Measurements from ENCODE around the gene NAPEPLD.
"Not testable (repeated sequence)": the region's sequence is repeated elsewhere in the genome, so short reads cannot be mapped to it uniquely, and the experiment has no call there.

The NAPEPLD gene

DNA sequence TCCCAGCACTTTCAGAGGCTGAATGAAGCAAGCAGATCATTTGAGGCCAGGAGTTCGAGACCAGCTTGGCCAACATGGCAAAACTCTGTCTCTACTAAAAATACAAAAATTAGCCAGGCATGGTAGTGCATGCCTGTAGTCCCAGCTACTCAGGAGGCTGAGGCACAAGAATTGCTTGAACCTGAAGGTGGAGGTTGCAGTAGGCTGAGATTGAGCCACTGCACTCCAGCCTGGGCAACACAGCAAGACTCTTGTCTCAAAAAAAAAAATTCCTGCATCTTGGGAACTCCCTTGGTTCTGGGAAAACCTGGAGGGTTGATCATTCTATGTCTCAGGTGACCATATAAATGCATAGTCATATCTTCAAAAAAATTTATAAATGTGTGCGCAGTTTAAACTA lies 4.1 kb downstream of the NAPEPLD start:
- not testable (repeated sequence) for DNase-seq (ENCODE audit: low spot score)

DNA sequence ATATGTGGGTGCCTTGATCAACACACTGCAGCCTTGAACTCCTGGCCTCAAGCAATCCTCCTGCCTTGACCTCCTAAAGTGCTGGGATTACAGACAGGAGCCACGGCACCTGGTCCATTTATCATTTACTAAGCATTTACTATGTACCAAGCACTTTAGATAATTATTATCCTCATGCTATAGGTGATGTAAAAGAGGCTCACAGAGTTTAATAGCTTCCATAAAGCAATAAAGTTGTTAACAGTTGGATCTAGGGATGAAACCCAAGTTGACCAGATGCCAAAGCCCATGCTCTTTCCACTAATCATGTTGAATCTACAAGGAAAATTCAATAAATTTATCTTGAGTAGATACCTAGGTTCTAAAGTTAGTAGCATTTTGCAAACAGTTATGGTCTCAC lies 5.0 kb downstream of the NAPEPLD start:
- DNase-seq (ENCODE audit: low spot score): no peak

DNA sequence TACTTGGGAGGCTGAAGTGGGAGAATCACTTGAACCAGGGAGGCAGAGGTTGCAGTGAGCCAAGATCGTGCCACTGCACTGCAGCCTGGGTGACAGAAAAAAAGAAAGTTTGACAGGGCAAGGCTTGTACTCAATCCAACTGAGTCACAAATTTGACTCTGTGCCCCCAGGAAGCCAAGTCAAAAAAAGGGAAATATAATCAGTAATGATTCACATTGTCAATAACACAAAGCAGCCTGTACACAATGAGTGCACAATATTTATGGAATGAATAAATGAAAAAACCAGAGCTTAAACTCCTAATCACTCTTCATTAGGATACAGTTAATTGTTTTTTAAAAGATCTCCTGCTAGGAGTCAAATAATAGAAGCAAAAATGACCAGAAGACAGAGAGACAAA lies 6.4 kb downstream of the NAPEPLD start:
- DNase-seq (ENCODE audit: low spot score): no peak

DNA sequence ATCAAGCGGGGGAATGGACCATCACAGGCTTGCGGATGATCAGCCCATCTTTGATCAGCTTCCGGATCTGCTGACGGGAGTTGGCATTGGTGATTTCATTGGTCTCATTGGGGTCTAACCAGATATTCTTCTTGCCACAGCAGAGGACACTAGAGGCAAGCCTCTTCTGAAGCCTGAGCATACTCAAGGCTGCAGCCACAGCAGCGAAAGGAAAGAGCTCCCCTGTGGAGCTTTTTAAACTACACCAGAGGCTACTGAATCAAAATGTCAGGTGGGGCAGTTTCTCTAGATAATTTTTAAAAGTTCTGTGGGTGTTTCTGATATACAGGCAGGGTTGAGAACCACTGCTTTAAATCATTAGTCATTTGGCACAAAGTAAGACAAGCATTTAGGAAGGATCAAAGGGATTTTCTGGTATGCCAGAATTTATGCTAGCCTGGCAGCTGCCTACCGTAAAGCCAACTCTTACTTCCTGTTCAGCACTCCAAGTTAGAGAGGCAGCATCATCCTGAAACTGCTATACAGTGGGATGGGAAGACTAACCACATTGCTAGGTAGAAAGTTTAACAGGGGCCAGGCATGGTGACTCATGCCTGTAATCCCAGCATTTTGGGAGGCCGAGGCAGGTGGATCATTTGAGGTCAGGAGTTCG lies 7.0 kb downstream of the NAPEPLD start:
- DNase-seq (ENCODE audit: low spot score): no peak

DNA sequence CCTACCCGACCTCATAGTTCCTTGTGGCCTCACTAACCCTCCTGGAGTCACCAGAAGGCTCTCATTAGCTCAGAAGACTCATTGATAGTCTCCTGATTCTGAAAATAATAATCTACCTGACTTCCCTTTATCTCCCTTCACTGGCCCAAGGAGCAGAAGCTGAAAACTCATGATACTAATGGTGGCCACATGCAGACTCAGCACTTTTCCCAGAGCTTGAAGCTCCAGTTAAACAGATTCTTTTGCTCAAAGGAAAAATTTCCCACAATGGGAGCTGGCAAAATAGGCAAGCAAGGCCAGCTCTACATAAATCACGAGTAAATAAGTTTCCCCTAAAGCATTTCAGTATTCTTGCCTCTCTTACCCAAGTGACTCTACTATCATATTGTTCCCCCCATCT lies 8.2 kb downstream of the NAPEPLD start:
- no peak for DNase-seq (ENCODE audit: low spot score)

DNA sequence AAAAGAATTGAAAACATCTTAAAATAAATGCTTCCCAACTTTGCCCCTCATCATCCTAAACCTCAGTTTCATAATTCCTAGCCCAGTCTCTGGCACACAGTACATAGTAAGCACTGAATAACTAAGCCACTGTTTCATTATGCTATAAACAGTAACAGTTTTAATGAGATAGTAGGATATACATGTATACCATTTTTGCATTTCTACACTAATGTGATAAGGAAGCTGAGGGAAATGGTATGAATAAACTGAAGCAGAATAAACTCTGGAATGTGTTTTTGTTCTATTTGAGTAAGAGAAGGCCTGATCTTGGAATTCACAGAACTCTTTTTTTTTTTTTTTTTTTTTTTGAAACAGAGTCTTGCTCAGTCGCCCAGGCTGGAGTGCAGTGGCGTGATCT lies 8.8 kb downstream of the NAPEPLD start:
- DNase-seq (ENCODE audit: low spot score): no peak

DNA sequence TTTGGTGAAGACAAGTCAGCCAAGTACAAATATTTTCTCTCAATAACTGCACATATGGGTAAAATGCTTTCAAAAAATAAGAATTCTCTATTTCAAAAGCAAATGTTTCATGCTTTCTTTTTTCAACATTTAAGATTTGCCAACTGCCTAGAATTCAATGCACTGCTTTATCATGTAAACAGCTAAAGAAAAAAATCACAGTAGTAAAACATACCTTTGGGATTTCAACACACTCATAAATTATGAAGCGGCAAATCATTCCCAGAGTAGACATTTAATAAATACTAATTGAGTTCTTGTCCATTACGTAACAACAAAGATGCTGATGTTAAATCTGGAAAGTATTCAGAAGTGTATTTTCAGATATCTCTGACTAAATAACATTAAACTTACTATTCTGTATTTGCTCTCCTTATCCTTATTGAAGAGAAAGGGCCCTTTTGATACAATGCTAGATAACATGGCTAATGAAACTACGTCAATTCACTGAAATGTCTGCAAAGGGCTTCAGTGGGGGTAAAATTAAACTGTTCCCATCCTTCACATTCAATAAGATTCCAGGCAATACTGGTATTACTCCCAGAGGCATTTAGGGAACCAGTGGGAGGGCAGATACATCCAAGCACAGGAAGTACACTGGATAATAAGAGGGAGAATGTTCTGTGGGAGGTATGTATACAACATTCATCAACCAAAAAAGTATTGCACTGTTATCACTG lies 13.9 kb downstream of the NAPEPLD start:
- no peak for DNase-seq (ENCODE audit: low spot score)

DNA sequence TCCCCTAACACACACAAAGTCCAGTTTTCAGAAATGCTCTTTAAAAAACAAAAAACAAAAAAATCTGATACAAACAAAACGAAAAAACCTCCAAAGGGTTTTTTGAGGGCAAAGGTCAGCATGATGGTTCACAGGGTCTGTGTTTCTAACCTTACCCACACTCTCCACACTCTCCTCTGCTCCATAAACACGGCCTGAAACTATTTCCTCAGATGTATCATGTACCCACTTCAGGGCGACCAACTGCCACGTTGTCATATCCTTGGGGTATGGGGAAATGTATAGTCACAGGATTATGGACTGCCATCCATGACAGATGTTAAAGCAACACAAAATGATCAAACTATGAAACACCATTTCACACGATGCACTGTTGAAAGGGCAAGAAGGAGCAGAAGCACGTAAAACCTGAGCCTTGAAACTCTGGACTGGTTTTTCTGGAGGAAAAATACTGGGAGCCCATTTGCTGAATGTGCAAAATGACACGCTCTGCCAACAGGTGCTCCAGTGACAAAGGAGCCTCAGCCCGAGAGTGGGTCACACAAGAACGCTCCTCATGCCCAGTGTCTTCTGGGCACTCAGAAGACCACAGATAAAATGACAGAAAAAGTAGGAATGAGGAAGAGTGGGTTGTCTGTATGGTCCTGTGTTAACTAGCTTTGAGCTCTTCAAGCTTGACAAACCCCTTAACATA lies 15.8 kb downstream of the NAPEPLD start:
- DNase-seq (ENCODE audit: low spot score): no peak

DNA sequence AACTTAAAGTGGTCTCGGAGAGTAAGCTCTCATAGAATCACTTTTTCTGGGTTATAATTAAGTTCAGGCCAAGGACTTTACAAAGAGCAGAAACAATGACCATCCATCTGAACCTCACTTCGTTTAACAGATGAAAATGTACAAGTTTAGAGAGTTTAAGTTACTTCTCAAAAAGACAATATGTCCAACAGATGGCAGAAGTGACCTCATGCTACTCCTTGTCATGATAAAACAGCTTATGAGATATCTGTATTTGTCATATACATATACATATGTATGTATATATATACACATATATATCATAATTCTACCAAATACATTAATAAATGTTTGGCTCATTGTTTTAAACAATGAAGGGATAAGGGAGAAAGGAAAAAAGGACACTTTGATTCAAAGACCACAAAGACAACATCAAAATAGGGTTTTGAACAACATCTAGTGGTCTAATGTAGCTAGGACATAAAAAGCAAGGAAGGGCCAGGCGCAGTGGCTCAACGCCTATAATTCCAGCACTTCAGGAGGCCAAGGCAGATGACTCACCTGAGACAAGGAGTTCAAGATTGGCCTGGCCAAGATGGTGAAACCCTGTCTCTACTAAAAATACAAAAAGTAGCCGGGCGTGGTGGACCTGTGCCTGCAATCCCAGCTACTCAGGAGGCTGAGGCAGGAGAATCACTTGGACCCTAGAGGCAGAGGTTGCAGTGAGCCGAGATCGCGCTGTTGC lies 17.8 kb downstream of the NAPEPLD start:
- DNase-seq (ENCODE audit: low spot score): no peak

DNA sequence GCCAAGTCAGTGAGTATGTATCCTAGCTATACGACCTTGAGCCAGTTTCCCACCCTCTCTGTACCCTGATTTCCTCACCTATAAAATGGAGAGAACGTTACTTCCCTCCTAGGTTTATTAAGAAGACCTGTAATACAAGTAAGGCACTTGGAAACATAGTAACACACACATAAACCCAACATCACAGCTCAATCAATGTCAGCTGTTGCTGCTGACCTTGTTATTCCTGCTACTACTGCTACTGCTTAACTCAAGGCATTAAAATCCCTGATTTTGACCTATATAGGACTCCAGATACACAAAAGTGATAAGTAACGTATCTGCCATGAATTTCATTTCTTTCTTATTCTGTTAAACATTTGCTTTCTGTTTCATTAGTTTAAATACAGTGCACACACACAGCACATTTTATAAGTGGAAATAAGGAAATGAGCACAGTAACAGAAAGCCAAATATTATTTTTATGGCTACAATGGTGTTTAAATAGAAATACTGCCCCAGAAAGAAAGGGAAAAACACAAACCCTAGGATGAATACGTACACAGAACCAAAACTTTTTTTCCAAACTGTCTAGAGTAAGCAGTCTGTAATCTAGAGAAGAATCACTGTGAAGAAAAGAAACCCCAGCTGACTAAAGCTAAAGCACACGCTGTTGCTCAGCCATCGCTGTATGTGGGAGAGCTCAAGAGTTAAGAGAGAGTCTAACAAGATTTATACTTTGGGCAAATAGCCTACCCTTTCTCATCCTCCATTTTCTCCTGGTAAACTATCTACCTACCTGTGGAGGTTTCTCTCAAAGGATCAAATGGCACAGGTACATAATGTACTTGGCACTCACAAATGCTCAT lies 19.0 kb downstream of the NAPEPLD start:
- DNase-seq (ENCODE audit: low spot score): no peak

DNA sequence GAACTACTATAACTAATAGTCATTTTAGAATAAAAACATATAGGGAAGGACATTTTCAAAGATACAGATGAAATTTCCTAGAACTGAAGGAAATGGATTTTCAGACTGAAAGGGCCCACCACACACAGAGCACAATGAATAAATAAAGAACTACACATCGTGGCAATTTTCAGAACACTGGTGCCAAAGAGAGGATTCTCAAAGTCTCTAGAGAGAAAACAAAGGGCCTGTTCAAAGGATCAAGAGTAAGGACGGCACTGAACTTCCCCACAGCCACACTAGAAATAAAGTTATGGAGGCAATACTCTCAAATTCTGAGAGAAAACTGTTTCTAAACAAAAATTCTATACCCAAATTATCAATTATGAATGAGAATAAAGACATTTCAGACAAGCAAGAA lies 21.9 kb downstream of the NAPEPLD start:
- no peak for DNase-seq (ENCODE audit: low spot score)

DNA sequence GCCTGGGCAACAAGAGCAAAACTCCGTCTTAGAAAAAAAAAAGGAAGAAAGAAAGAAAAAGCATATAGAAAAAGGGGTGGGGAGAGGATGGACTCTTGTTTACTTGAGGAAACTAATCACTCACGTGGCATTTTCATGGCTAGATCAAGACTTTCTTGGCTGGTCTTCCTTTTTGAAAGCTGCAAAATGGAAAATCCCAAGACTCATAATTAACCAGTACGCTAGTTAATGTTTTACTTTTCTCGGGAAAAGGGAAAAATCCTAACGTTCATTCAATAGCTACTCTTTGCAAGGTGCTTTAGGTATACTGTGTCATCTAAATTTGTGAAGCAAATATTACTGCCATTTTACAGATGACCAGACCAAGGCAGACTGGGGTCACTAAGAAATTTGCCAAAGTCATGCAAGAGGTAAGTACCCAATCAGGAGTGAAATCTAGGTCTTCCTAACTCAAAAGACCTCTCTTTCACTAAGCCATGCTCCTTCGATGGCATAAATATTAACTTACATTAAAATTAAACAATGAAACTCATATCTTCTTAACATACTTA lies 24.4 kb downstream of the NAPEPLD start:
- DNase-seq (ENCODE audit: low spot score): no peak

DNA sequence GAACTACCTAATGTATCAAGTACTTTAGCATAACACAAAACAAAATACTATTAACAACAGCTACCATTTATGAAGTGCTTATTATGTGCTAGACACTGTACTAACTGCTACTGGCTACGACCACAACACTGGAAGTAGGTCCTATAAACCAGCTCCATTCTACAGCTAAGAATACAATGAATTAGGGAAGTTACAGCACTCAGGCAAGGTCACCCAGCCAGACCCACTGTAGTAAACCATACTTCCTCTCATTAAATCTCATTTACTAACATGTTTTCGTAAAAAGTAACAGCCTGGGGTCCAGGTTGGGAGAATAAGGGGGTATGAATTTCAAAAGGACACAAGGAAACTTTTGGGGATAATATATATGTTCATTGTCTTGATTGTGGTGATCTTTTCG lies 25.4 kb downstream of the NAPEPLD start:
- DNase-seq (ENCODE audit: low spot score): no peak

DNA sequence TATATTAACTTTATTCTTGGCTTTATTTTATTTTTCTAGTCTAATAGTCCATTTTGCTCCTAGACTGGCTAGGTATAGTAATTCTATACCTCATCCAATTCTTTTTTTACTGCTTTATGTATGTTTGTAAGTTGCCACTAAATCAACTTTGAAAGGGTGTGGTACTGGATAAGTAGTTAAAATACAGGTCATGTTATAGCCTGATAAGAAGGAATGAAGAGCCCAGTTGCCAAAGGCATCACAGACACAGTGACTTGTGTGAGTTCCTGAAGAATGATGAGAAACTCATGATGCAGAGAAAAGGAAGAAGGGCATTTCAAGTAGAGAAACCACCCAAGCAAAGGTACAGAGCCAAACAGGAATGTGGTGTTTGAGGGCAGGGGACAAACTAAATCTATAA lies 27.3 kb downstream of the NAPEPLD start:
- DNase-seq (ENCODE audit: low spot score): no peak

DNA sequence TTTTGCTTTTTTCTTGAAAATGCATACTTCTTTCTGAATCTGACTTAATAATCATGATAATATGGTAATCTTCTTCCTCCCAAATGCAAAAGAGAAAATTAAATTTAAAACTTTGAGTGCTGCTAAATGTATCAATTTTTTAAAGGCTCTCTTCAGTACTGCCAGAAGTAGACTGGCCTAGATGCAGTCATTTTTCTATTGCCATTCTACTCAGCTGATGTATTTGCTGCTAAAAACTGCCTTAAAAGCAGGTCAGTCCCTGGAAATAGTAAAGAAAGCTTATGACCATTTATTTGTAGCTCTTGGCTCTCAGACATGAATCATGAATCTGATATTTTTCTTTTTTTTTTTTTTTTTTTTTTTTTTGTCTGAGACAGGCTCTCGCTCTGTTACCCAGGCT lies 28.5 kb downstream of the NAPEPLD start:
- no peak for DNase-seq (ENCODE audit: low spot score)

DNA sequence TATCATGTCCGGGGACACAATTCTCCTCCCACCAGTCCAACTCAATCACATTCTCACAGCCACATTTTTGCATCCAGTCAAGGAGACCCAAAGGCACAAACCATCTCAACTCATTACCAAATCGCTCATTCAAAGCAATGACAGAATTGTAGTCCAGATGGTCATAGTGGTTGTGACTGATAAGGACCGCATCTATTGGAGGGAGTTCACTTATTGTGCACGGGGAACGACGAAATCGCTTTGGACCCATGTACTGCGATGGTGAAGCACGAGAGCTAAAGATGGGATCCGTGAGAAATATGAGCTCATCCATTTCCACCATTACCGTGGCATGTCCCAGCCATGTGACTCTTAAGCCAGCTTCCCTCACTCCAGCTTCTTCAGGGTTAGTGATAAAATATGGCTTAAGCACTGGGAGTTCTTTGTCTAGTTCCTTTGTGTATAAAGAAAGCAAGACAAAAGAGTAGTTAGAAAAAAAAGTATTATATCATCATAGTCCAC lies 29.1 kb downstream of the NAPEPLD start:
- DNase-seq (ENCODE audit: low spot score): no peak

DNA sequence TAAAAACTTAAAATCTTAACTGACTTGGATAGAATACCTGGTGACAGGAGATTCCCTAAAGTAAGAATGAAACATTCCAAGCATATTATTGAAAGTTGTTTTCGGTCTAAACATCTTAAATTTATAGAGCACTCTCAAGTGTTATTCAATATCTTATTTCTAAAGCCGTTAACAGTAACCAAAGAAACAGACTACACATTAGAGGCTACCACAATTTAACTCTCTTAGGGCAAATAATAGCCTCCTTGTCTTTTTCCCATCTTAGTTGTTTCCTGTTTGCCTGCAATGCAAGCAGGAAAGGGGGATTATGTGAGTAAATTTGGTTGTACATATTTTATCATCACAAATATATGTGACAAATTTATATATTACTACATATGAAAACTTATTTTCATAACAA lies 31.4 kb downstream of the NAPEPLD start:
- DNase-seq (ENCODE audit: low spot score): no peak

DNA sequence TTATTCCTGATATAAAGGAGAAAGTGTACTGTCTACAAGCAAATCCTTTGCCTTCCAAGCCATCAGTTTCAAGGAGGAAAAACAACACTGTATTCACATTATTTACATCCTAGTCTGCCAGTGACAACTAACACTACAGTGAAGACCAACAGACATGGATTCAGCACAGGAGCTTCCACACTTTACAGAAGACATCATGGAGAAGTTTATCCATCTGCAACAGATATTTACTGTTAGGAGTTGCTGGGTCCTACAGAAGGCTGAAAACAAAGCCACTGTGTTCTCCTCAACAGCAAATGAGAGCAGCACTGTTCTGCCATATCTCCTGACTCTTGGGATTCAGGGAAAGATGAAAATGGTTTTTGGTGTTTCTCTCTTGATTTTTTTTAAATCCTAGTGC lies 31.9 kb downstream of the NAPEPLD start:
- DNase-seq (ENCODE audit: low spot score): no peak

DNA sequence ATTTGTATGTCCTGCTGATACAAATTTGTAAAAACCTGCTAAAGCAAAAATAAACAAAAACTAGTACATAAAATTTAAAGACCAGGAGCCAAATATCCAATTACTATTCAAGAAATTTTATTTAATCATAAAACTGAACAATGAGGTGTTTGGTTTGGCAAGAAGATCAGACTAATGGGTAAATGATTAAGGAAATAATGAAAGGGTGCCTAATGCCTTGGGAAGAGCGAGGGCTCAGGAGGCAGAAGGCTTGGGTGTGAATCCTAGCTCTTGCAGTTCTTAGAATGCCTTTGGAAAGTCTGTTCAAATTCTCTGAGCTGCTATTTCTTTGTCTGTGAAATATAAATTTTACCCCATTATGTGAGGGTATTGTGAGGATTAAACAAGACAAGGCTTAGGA lies 32.4 kb downstream of the NAPEPLD start:
- no peak for DNase-seq (ENCODE audit: low spot score)

DNA sequence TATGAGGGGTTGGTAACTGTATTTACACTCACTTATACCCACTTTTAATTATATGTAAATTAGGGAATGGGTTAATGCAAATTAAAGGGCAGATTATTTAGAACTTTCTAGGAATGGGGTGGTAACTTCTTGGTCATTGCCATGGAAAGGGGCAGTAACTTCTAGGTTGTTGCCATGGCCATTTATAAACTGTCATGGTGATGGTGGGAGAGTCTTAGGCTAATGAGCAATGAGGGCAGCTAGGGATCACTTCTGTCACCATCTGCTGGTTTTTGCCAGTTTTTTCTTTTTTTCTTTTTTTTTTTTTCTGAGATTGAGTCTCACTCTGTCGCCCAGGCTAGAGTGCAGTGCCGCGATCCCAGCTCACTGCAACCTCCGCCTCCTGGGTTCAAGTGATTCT lies 33.1 kb downstream of the NAPEPLD start:
- no peak for DNase-seq (ENCODE audit: low spot score)

DNA sequence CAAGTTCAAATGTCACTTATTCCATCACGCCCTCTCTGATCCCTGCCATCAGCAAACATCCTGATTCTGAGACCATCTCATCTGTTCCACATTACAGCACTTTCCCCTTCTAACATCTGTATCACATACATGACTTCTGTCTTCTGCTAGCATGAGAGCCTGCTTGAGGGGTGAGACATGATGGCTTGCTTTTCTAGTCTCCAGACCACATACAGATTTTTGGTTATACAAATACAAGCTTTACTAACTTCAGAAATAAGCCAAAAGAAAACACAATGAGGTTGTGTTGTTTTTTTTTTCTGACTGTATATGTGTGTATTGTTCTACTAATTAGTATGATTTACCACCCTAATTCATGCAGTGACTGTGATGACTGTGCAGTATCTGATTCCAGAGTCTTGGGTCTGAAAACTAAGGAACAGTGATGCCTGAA lies 34.3 kb downstream of the NAPEPLD start:
- DNase-seq (ENCODE audit: low spot score): no peak

Measured in germinal center (tissue), 1 donor.